NCI-H524 (cell line): Measurements from ENCODE around the gene GPR39.

Experiments used
- DNase-seq, 2 experiments: peaks; one replicate each; lab custom pipeline; 2025; lab: John Stamatoyannopoulos, UW

The GPR39 gene

GRCh38 chr2:132642415-132642814, 225.8 kb downstream of the GPR39 start:
- DNase-seq, result no peak

- no peak for DNase-seq
Measured at GRCh38 chr2:132645176-132645575, 228.6 kb downstream of the GPR39 start.

GRCh38 chr2:132645722-132646539, 229.3 kb downstream of the GPR39 start:
- DNase-seq, result no peak

- DNase-seq, result no peak
Measured at GRCh38 chr2:132646540-132647108, 230.0 kb downstream of the GPR39 start.

- no peak for DNase-seq
Measured at GRCh38 chr2:132651115-132652045, 234.8 kb downstream of the GPR39 start.

GRCh38 chr2:132652474-132652873, 235.9 kb downstream of the GPR39 start:
- DNase-seq, result peak; percentile 70 to 75

GRCh38 chr2:132654335-132654734, 237.7 kb downstream of the GPR39 start:
- DNase-seq, result no peak

- DNase-seq, result no peak
Measured at GRCh38 chr2:132654968-132655367, 238.4 kb downstream of the GPR39 start.

GRCh38 chr2:132656266-132656975, 239.8 kb downstream of the GPR39 start:
- DNase-seq, result no peak

GRCh38 chr2:132659331-132659730, 242.7 kb downstream of the GPR39 start:
- no peak for DNase-seq

GRCh38 chr2:132662732-132663131, 246.1 kb downstream of the GPR39 start:
- DNase-seq, result no peak

- DNase-seq, result no peak
Measured at GRCh38 chr2:132664096-132664495, 247.5 kb downstream of the GPR39 start.

GRCh38 chr2:132665401-132666140, 249.0 kb downstream of the GPR39 start:
- no peak for DNase-seq

- no peak for DNase-seq
Measured at GRCh38 chr2:132667706-132668105, 251.1 kb downstream of the GPR39 start.

GRCh38 chr2:132668189-132668823, 251.7 kb downstream of the GPR39 start:
- DNase-seq, result peak; percentile 32 to 48

- peak in 1 of 2 experiments; percentile 38 for DNase-seq
Measured at GRCh38 chr2:132668987-132669907, 252.6 kb downstream of the GPR39 start.

- peak in 1 of 2 experiments; percentile 27 for DNase-seq
Measured at GRCh38 chr2:132669908-132670495, 253.4 kb downstream of the GPR39 start, which contains the start of gene LYPD1. Gene LYPD1, minus strand, starts transcription at chr2:132670205. Its CDS starts 273 bp downstream, at chr2:132669932.

- DNase-seq, result peak in 1 of 2 experiments; percentile 34
Measured at GRCh38 chr2:132670496-132671150, 254.0 kb downstream of the GPR39 start.
